ENCODE results near the gene CYB5R4. TPM values are rescaled to one million over a fixed set of nuclear protein-coding genes. Genes with fewer than 3 reads are reported as not detected.
"Not testable (repeated sequence)": the region's sequence is repeated elsewhere in the genome, so short reads cannot be mapped to it uniquely, and the experiment has no call there.

The CYB5R4 gene
- polyA plus RNA-seq, 3 donors from 2014 or later = 28.5 to 39.2 (median 35.1) TPM

- Mint-ChIP-seq H3K4me3 (no peak overlapping the region), H3K36me3 (peaks cover 14 to 34% (median 20%) of the 10 kb centered on the region in 3 donors), H3K27ac (peak overlapping the region in 2 of 6 donors; percentile 28 to 50), H3K27me3 (ENCODE audit: low read depth in 3 of 3) (peaks cover 0 to 2% (median 0%) of the 10 kb centered on the region in 3 donors), H3K4me1 (peaks cover 48 to 83% of the 10 kb centered on the region in 2 donors), H3K9me3 (peaks cover 3 to 25% (median 6%) of the 10 kb centered on the region in 6 donors)
- DNase-seq = no peak
Observed at GRCh38 chr6:83905648-83906047, 46.2 kb downstream of the CYB5R4 start.

GRCh38 chr6:83907623-83908390 lies 48.3 kb downstream of the CYB5R4 start:
- Mint-ChIP-seq H3K9me3 (peaks cover 3 to 17% (median 6%) of the 10 kb centered on the region in 6 donors), H3K36me3 (peaks cover 14 to 26% (median 19%) of the 10 kb centered on the region in 3 donors), H3K4me1 (peaks cover 38 to 72% of the 10 kb centered on the region in 2 donors)
- H3K27me3 Mint-ChIP-seq (ENCODE audit: low read depth in 3 of 3); H3K4me3 Mint-ChIP-seq; H3K27ac Mint-ChIP-seq; DNase-seq: not testable (repeated sequence)

GRCh38 chr6:83908813-83909212 lies 49.3 kb downstream of the CYB5R4 start:
- peaks cover 3 to 14% (median 6%) of the 10 kb centered on the region in 6 donors for H3K9me3 Mint-ChIP-seq
- no peak overlapping the region for H3K4me3 Mint-ChIP-seq
- peaks cover 30 to 68% of the 10 kb centered on the region in 2 donors for H3K4me1 Mint-ChIP-seq

GRCh38 chr6:83911278-83911677 lies 51.8 kb downstream of the CYB5R4 start:
- H3K4me1 Mint-ChIP-seq = peaks cover 27 to 70% of the 10 kb centered on the region in 2 donors
- H3K4me3 Mint-ChIP-seq = no peak overlapping the region
- peak overlapping the region in 2 of 6 donors; percentile 24 to 44 for H3K27ac Mint-ChIP-seq
- no peak for DNase-seq
- peaks cover 0 to 2% (median 0%) of the 10 kb centered on the region in 3 donors for H3K27me3 Mint-ChIP-seq (ENCODE audit: low read depth in 3 of 3)
- no peaks in the 10 kb centered on the region for H3K9me3 Mint-ChIP-seq
- peaks cover 11 to 20% (median 14%) of the 10 kb centered on the region in 3 donors for H3K36me3 Mint-ChIP-seq

More at GRCh38 chr6:83908813-83909212, 49.3 kb downstream of the CYB5R4 start:
- Mint-ChIP-seq H3K27me3 (ENCODE audit: low read depth in 3 of 3) (peaks cover 0 to 2% (median 0%) of the 10 kb centered on the region in 3 donors), H3K27ac (no peak overlapping the region), H3K36me3 (peaks cover 14 to 25% (median 15%) of the 10 kb centered on the region in 3 donors)
- no peak for DNase-seq

- no peak overlapping the region for H3K27ac Mint-ChIP-seq
- H3K4me1 Mint-ChIP-seq = peaks cover 17 to 54% of the 10 kb centered on the region in 2 donors
- peaks cover 14 to 26% (median 16%) of the 10 kb centered on the region in 3 donors for H3K36me3 Mint-ChIP-seq
- peaks cover 0 to 2% (median 0%) of the 10 kb centered on the region in 3 donors for H3K27me3 Mint-ChIP-seq (ENCODE audit: low read depth in 3 of 3)
- H3K4me3 Mint-ChIP-seq = no peak overlapping the region
- peaks cover 0 to 1% (median 0%) of the 10 kb centered on the region in 6 donors for H3K9me3 Mint-ChIP-seq
- no peak for DNase-seq
Observed at GRCh38 chr6:83914953-83915352, 55.5 kb downstream of the CYB5R4 start.

- no peak for DNase-seq
- peaks cover 13 to 45% of the 10 kb centered on the region in 2 donors for H3K4me1 Mint-ChIP-seq
- peaks cover 0 to 1% (median 0%) of the 10 kb centered on the region in 6 donors for H3K9me3 Mint-ChIP-seq
- H3K4me3 Mint-ChIP-seq = no peak overlapping the region
- no peaks in the 10 kb centered on the region for H3K27me3 Mint-ChIP-seq (ENCODE audit: low read depth in 3 of 3)
- peaks cover 14 to 30% (median 19%) of the 10 kb centered on the region in 3 donors for H3K36me3 Mint-ChIP-seq
- no peak overlapping the region for H3K27ac Mint-ChIP-seq
Observed at GRCh38 chr6:83917001-83917400, 57.5 kb downstream of the CYB5R4 start.

- DNase-seq = no peak
- Mint-ChIP-seq H3K4me3 (no peak overlapping the region), H3K4me1 (peaks cover 11 to 28% of the 10 kb centered on the region in 2 donors), H3K9me3 (peaks cover 0 to 1% (median 0%) of the 10 kb centered on the region in 6 donors), H3K36me3 (peaks cover 34 to 47% (median 34%) of the 10 kb centered on the region in 3 donors), H3K27me3 (ENCODE audit: low read depth in 3 of 3) (no peaks in the 10 kb centered on the region), H3K27ac (no peak overlapping the region)
Observed at GRCh38 chr6:83920017-83920416, 60.5 kb downstream of the CYB5R4 start.

- DNase-seq = no peak
- H3K9me3 Mint-ChIP-seq = peaks cover 0 to 1% (median 0%) of the 10 kb centered on the region in 6 donors
- no peak overlapping the region for H3K27ac Mint-ChIP-seq
- peaks cover 3 to 15% of the 10 kb centered on the region in 2 donors for H3K4me1 Mint-ChIP-seq
- no peaks in the 10 kb centered on the region for H3K27me3 Mint-ChIP-seq (ENCODE audit: low read depth in 3 of 3)
- H3K36me3 Mint-ChIP-seq = peaks cover 38 to 49% (median 41%) of the 10 kb centered on the region in 3 donors
- H3K4me3 Mint-ChIP-seq = no peak overlapping the region
Observed at GRCh38 chr6:83921315-83921714, 61.8 kb downstream of the CYB5R4 start.

GRCh38 chr6:83927470-83927869 lies 68.0 kb downstream of the CYB5R4 start:
- no peak for DNase-seq
- Mint-ChIP-seq H3K4me3 (no peak overlapping the region), H3K27ac (no peak overlapping the region), H3K36me3 (peaks cover 45 to 63% (median 47%) of the 10 kb centered on the region in 3 donors), H3K27me3 (ENCODE audit: low read depth in 3 of 3) (no peaks in the 10 kb centered on the region), H3K9me3 (no peaks in the 10 kb centered on the region), H3K4me1 (no peaks in the 10 kb centered on the region)

- Mint-ChIP-seq H3K27ac (no peak overlapping the region), H3K9me3 (no peaks in the 10 kb centered on the region), H3K36me3 (peaks cover 40 to 58% (median 42%) of the 10 kb centered on the region in 3 donors), H3K4me1 (no peaks in the 10 kb centered on the region), H3K4me3 (no peak overlapping the region), H3K27me3 (ENCODE audit: low read depth in 3 of 3) (no peaks in the 10 kb centered on the region)
- DNase-seq = no peak
Observed at GRCh38 chr6:83928286-83928685, 68.8 kb downstream of the CYB5R4 start.

- DNase-seq; H3K4me3 Mint-ChIP-seq; H3K27me3 Mint-ChIP-seq (ENCODE audit: low read depth in 3 of 3); H3K4me1 Mint-ChIP-seq; H3K27ac Mint-ChIP-seq: not testable (repeated sequence)
- H3K9me3 Mint-ChIP-seq = peaks cover 3 to 30% (median 10%) of the 10 kb centered on the region in 6 donors
- H3K36me3 Mint-ChIP-seq = peaks cover 24 to 36% (median 32%) of the 10 kb centered on the region in 3 donors
Observed at GRCh38 chr6:83946201-83946833, 86.8 kb downstream of the CYB5R4 start.

- not testable (repeated sequence) for DNase-seq; H3K27me3 Mint-ChIP-seq (ENCODE audit: low read depth in 3 of 3); H3K4me3 Mint-ChIP-seq; H3K4me1 Mint-ChIP-seq
- peaks cover 22 to 35% (median 26%) of the 10 kb centered on the region in 3 donors for H3K36me3 Mint-ChIP-seq
- H3K27ac Mint-ChIP-seq = peak overlapping the region in 1 of 6 donors; percentile 31
- peaks cover 3 to 30% (median 10%) of the 10 kb centered on the region in 6 donors for H3K9me3 Mint-ChIP-seq
Observed at GRCh38 chr6:83947983-83948382, 88.5 kb downstream of the CYB5R4 start.

GRCh38 chr6:83948851-83949250 lies 89.4 kb downstream of the CYB5R4 start:
- peaks cover 3 to 25% (median 7%) of the 10 kb centered on the region in 6 donors for H3K9me3 Mint-ChIP-seq
- no peaks in the 10 kb centered on the region for H3K4me1 Mint-ChIP-seq
- peaks cover 16 to 30% (median 18%) of the 10 kb centered on the region in 3 donors for H3K36me3 Mint-ChIP-seq
- H3K27ac Mint-ChIP-seq = no peak overlapping the region
- peaks cover 0 to 1% (median 0%) of the 10 kb centered on the region in 3 donors for H3K27me3 Mint-ChIP-seq (ENCODE audit: low read depth in 3 of 3)
- no peak for DNase-seq
- H3K4me3 Mint-ChIP-seq = no peak overlapping the region

- DNase-seq; H3K4me3 Mint-ChIP-seq; H3K27ac Mint-ChIP-seq; H3K4me1 Mint-ChIP-seq; H3K9me3 Mint-ChIP-seq; H3K27me3 Mint-ChIP-seq (ENCODE audit: low read depth in 3 of 3): not testable (repeated sequence)
- peaks cover 25 to 31% (median 30%) of the 10 kb centered on the region in 3 donors for H3K36me3 Mint-ChIP-seq
Observed at GRCh38 chr6:83951423-83951822, 91.9 kb downstream of the CYB5R4 start.
